HepG2 (cell line): ENCODE data around the gene DMAP1. TPM values are rescaled to one million over a fixed set of nuclear protein-coding genes. Genes with fewer than 3 reads are reported as not detected.

Source experiments
- E2F1 ChIP-seq: sonication (generic); formaldehyde crosslinking; IDR thresholded peaks from 2 replicates; pipeline ENCODE4 v1.5.0; 2020; ENCODE audit warnings: missing genetic modification reagents
- KDM5A ChIP-seq: fragments of 200-600 bp; sonication (generic); IDR thresholded peaks from 2 replicates; pipeline ENCODE4 v1.7.0; 2018; ENCODE audit warnings: antibody characterized with exemption, mild to moderate bottlenecking, low read length, borderline replicate concordance
- MED8 ChIP-seq: sonication (generic); formaldehyde crosslinking; IDR thresholded peaks from 2 replicates; pipeline ENCODE4 v1.8.1; 2023; ENCODE audit warnings: mild to moderate bottlenecking, missing genetic modification reagents; ENCODE audit not compliant: insufficient replicate concordance
- MIXL1 ChIP-seq: IDR thresholded peaks from 2 replicates; pipeline ENCODE4 v1.6.1; 2016
- ZFP82 ChIP-seq: sonication (generic); formaldehyde crosslinking; IDR thresholded peaks from 2 replicates; pipeline ENCODE4 v1.5.1; 2020; ENCODE audit warnings: mild to moderate bottlenecking, missing genetic modification reagents, borderline replicate concordance
- ZKSCAN1 ChIP-seq: fragments of 150-350 bp; IDR thresholded peaks from 2 replicates; pipeline ENCODE4 v1.6.1; 2014; ENCODE audit warnings: low read length
- ZNF441 ChIP-seq: sonication (generic); formaldehyde crosslinking; IDR thresholded peaks from 2 replicates; pipeline ENCODE4 v1.7.0; 2021; ENCODE audit warnings: missing genetic modification reagents, borderline replicate concordance
- ZNF589 ChIP-seq: sonication (generic); formaldehyde crosslinking; conservative IDR thresholded peaks from 2 replicates; pipeline ENCODE4 v1.8.0; 2022; ENCODE audit warnings: mild to moderate bottlenecking, moderate library complexity, missing genetic modification reagents
- polyA plus RNA-seq, 8 experiments: library from polyadenylated mRNA; depleted of rRNA in 3 of 8; stranded (reverse) in 7 of 8; unstranded in 1 of 8; fragments of >200 nt; fragmentation: Illumina TruSeq in 4 of 8; extraction: Trizol in 4 of 8; gene quantifications; 2 replicates each; pipeline versions ENCODE4 v1.2.1 to v1.2.3, GENCODE V29; 2011 to 2016; ENCODE audit warnings: low read depth in 4 of 8, missing spikeins in 1 of 8, mixed read lengths in 1 of 8; ENCODE audit not compliant: insufficient read depth in 1 of 8
- total RNA-seq, 5 experiments: library from RNA; depleted of rRNA; stranded (reverse); fragments of >200 nt; fragmentation: Illumina TruSeq; extraction: Trizol; gene quantifications; 2 replicates each; pipeline ENCODE4 v1.2.3, GENCODE V29; 2016; ENCODE audit warnings: low read depth in 1 of 5
- TF ChIP-seq, protein P1 (sequence below), 2 experiments: fragments of 450-650 bp in 1 of 2; sonication (generic) in 1 of 2; formaldehyde crosslinking in 1 of 2; IDR thresholded peaks; 2 replicates each; pipeline versions ENCODE4 v1.6.1 to v1.8.0; 2016 to 2022; ENCODE audit warnings: antibody characterized with exemption in 1 of 2, mild to moderate bottlenecking in 1 of 2, missing genetic modification reagents in 1 of 2

DMAP1 gene
- total and polyA plus RNA-seq, 2 of the 13 experiments (the other 11 are each of a cell fraction or from before 2014, with no cell fraction given), result 17.6 to 32.7 TPM

DNA sequence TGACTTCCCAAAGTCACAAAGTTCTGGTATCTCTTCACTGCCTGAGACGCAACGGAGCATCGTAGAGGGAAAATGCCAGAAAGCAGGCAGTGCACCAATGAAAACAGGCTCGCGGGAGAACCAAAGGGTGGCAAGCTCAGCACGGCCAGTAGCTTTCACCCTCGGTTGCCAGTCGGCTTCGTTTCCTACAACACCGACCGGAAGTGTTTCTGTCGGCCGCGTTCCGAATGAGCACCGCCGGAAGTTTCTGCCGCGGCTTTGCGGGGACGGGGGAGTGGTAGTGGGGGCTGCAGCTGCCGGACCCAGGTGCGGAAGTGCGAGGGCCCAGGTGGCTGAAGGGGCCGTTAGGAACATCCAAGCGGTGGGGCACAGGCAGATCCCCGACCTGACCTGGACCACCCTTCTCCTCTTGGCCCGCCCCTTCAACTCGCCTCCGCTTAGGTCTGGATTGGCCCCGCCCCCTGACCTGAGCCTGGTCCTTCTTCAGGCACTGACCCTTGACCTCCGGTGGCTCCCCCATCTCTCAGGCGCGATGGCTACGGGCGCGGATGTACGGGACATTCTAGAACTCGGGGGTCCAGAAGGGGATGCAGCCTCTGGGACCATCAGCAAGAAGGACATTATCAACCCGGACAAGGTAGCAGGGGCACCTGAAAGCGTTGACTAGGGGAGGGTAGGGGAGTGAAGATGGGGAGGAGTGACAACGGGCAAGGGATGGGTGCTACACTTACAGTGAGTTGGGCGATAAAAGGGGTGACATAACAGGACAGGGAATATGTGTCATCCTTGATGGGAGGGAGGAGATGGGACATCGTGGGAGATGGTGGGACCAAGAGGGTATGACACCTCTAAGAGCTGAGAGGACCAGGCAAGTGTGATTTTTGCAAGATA, at the start of gene DMAP1 (continued):
- TF ChIP-seq, protein P1, sequence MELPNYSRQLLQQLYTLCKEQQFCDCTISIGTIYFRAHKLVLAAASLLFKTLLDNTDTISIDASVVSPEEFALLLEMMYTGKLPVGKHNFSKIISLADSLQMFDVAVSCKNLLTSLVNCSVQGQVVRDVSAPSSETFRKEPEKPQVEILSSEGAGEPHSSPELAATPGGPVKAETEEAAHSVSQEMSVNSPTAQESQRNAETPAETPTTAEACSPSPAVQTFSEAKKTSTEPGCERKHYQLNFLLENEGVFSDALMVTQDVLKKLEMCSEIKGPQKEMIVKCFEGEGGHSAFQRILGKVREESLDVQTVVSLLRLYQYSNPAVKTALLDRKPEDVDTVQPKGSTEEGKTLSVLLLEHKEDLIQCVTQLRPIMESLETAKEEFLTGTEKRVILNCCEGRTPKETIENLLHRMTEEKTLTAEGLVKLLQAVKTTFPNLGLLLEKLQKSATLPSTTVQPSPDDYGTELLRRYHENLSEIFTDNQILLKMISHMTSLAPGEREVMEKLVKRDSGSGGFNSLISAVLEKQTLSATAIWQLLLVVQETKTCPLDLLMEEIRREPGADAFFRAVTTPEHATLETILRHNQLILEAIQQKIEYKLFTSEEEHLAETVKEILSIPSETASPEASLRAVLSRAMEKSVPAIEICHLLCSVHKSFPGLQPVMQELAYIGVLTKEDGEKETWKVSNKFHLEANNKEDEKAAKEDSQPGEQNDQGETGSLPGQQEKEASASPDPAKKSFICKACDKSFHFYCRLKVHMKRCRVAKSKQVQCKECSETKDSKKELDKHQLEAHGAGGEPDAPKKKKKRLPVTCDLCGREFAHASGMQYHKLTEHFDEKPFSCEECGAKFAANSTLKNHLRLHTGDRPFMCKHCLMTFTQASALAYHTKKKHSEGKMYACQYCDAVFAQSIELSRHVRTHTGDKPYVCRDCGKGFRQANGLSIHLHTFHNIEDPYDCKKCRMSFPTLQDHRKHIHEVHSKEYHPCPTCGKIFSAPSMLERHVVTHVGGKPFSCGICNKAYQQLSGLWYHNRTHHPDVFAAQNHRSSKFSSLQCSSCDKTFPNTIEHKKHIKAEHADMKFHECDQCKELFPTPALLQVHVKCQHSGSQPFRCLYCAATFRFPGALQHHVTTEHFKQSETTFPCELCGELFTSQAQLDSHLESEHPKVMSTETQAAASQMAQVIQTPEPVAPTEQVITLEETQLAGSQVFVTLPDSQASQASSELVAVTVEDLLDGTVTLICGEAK (IDR thresholded peaks at IDR 0.05), result peak; percentile 99
- TF ChIP-seq, protein P1 (CRISPR knock-in tag; IDR thresholded peaks at IDR 0.05), result peak; percentile 88
- TF ChIP-seq ZFP82, result peak; percentile 26; the same call in 1 of the 2 replicates
- TF ChIP-seq KDM5A, result peak; percentile 97
- TF ChIP-seq MIXL1 (CRISPR knock-in tag), result peak; percentile 74
- TF ChIP-seq ZNF441 (CRISPR knock-in tag), result peak; percentile 78
- TF ChIP-seq E2F1 (CRISPR knock-in tag), result peak; percentile 54; the same call in 1 of the 2 replicates
- peak; percentile 55 for TF ChIP-seq MED8
- TF ChIP-seq ZNF589 (CRISPR knock-in tag), result peak; percentile 65; the same call in 1 of the 2 replicates
- peak; percentile 60; the same call in 1 of the 2 replicates for TF ChIP-seq ZKSCAN1
